Muscle layer of colon (tissue), 2 donors: Measurements from ENCODE around the gene MRPS7.
A peak's percentile ranks its signal among the peaks of the same experiment; 100 is the strongest.

Source experiments
- H3K27ac ChIP-seq: one replicate; pipeline ENCODE4 v1.7.0; 2013; ENCODE audit warnings: low read depth, mild to moderate bottlenecking, low read length, moderate library complexity
- H3K27me3 ChIP-seq, 2 donors: one replicate each; pipeline ENCODE4 v1.7.0; 2013; ENCODE audit warnings: low read length in 2 of 2, mild to moderate bottlenecking in 2 of 2; ENCODE audit not compliant: insufficient read depth in 2 of 2, control insufficient read depth in 1 of 2
- H3K36me3 ChIP-seq: one replicate; pipeline ENCODE4 v1.7.0; 2013; ENCODE audit warnings: mild to moderate bottlenecking, low read length; ENCODE audit not compliant: insufficient read depth
- H3K4me1 ChIP-seq: one replicate; pipeline ENCODE4 v1.7.0; 2013; ENCODE audit warnings: mild to moderate bottlenecking, low read length; ENCODE audit not compliant: insufficient read depth
- H3K4me3 ChIP-seq, 2 donors: one replicate each; pipeline ENCODE4 v1.7.0; 2013; ENCODE audit warnings: low read length in 2 of 2, low read depth in 1 of 2, mild to moderate bottlenecking in 1 of 2, moderate library complexity in 1 of 2
- H3K9ac ChIP-seq: one replicate; pipeline ENCODE4 v1.7.0; 2013; ENCODE audit warnings: low read length
- H3K9me3 ChIP-seq: one replicate; pipeline ENCODE4 v1.7.0; 2013; ENCODE audit warnings: mild to moderate bottlenecking, low read length
- donor health status: abdominal sarcoma.
- donor health status: Adenocarcinoma of cecum.

Gene MRPS7

DNA sequence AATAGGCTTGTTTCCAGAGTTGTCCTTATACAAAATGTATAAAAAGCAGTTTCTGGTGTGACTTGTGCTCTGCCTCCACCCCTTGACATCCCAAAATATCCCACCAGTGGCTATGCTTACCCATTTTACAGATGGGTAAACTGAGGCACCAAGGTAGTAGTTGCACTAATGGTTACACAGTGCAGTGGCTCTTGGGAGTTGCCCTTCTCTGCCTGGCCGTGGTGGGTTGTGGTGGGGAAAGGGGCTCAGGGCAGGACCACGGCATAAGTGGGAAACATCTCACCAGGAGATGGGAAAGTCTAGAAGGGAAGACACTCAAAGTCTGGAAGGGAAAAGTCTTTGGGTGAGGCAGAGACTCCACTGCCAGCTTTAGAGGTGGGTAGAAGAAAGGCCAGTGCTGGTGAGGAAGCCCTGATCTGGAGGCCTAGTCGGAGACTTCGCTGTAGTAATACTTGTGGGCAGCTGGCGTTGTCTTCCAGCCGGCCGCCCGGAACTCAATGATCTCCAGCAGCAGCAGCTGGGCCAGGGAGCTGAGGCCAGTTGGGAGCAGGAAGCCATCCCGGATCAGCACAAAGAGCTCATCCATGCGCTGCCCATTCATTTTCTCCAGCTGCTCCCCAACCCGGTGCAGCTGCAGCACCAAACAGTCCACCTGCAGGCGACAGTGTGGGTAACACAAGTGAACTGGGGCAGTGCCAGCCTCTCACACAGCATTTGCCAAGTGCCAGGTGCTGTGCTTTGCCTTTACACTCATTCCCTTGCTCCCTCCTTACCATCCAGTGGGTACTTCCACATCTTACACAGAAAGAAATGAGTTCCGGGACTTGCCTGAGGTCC, 4.9 kb downstream of the MRPS7 start:
- no peak overlapping the region for H3K9ac ChIP-seq
- H3K36me3 ChIP-seq: peaks cover 45% of the 10 kb centered on the region
- H3K27ac ChIP-seq: no peak overlapping the region

DNA sequence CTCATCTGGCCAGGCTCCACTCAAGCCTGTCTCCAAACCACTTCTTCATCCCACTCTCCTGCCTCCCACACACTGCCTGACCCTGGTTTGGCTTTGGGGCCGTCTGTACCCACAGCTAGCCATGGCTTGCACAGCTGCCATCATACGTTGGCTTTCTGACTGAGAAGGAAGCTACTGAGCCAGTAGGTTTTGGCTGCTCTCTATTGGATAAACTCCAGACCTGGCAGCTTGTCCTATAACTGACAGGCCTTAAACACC, 5.4 kb downstream of the MRPS7 start:
- no peaks in the 10 kb centered on the region for H3K9me3 ChIP-seq
- no peak overlapping the region for H3K27ac ChIP-seq

More for the DNA sequence above, 4.9 kb downstream of the MRPS7 start:
- Histone ChIP-seq H3K9me3 (no peaks in the 10 kb centered on the region), H3K4me3 (no peak overlapping the region), H3K27me3 (no peaks in the 10 kb centered on the region), H3K4me1 (peaks cover 20% of the 10 kb centered on the region)

DNA sequence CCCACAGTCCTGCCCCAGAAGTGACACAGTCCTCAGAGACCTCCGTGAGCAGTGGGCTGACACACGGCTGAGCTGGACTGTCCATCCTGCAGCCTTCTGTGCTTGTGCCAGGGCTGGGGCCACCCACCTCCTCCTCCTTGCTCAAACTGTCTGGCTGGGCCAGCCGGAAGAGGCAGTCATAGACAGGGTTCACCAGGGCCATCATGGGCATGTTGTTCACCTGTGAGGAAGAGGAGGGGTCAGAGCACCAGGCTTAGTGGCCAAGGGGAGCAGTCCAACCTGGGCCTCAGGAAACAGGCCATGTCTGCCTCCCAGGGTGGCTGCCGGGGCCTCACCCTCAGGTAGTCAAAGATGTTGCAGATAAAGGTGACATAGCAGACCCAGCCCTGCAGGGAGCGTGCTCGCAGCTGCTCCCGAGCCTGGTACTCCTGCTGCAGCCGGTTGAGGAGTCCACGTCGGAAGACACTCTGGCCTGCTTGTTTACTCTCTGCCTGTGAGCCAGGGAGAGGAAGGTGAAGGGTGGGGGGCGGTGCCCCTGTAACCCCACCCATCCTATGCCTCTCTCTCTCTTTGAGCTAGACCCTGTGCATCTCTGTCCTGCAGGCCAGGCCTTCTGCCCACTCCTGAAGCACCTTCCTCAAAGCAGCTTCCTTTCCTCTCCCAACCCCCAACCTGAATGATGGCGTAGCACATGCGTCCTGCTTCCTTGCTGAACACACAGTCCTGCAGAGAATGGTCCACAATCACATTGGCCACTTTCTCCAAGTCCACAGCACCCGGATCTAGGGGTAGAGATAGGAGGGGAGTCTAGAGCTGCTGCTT, 5.9 kb downstream of the MRPS7 start:
- H3K27ac ChIP-seq: no peak overlapping the region
- peaks cover 45% of the 10 kb centered on the region for H3K36me3 ChIP-seq

More for the DNA sequence above, 5.4 kb downstream of the MRPS7 start:
- no peak overlapping the region for H3K9ac ChIP-seq
- H3K36me3 ChIP-seq: peaks cover 45% of the 10 kb centered on the region
- no peak overlapping the region for H3K4me3 ChIP-seq
- no peaks in the 10 kb centered on the region for H3K27me3 ChIP-seq
- peaks cover 24% of the 10 kb centered on the region for H3K4me1 ChIP-seq

DNA sequence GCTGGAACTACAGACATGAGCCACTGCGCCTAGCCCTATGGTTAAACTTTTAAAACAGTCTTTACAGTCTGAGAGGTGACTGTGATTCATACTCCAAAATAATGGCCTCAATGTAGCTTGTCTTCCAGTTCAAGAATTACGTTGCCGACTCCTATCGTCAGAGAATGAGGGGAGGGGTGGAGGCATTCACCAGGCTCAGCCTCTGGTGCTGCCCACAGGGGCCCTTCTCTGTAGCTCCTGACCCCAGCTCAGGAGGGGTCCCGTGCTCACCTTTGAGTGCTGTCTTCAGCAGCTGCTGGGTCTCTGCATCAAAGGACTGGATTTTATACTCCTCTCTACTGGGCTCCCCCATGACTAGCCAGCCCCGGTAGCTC, 8.2 kb downstream of the MRPS7 start:
- Histone ChIP-seq H3K36me3 (peaks cover 26% of the 10 kb centered on the region), H3K27me3 (no peaks in the 10 kb centered on the region), H3K27ac (peak overlapping the region; percentile 90), H3K9ac (peak overlapping the region; percentile 76), H3K4me1 (peaks cover 26% of the 10 kb centered on the region), H3K9me3 (no peaks in the 10 kb centered on the region), H3K4me3 (peak overlapping the region in 1 of 2 donors; percentile 76)

More for the DNA sequence above, 5.9 kb downstream of the MRPS7 start:
- Histone ChIP-seq H3K9me3 (no peaks in the 10 kb centered on the region), H3K9ac (no peak overlapping the region), H3K27me3 (no peaks in the 10 kb centered on the region), H3K4me3 (no peak overlapping the region), H3K4me1 (peaks cover 26% of the 10 kb centered on the region)

DNA sequence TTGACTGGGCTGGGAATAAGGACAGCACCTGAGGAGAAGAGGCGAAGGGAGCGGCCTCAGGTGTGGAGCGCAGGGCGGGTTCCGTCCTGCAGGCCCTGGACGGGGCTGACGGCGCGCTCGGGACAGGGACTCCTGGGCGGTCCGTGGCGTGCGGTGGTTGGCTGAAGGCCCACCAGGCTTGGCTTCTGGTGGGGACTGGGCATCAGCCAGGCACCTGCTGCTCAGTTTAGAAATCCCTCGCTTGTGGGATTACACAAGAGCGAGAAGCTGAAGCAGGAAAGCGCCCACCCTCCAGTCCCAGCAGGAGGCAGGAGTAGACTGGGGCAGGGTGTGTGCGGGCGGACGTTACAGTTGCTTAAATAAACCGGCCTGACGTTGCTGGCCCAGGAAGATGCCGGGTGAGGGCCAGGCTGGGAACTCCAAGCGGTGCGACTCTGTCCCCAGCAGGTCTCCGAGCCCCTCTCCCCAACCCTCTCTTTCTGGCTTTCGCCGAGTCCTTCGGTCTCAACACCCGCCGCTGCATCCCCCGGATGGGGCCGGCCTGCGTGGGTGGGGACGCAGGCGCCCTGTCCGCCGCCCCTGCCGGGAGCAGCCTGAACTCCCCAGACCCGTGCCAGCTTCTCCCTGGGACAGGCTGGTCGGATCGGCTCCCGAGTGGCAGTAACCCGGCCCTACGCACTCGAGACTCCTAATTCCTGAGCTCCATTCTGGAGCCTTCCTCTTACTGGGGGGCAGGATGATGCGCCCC, 8.7 kb downstream of the MRPS7 start:
- peak overlapping the region; percentile 90 for H3K27ac ChIP-seq
- H3K27me3 ChIP-seq: no peaks in the 10 kb centered on the region
- H3K36me3 ChIP-seq: peaks cover 21% of the 10 kb centered on the region
- H3K4me1 ChIP-seq: peaks cover 26% of the 10 kb centered on the region
- H3K9me3 ChIP-seq: no peaks in the 10 kb centered on the region
- H3K4me3 ChIP-seq: peak overlapping the region; percentile 76 to 93
- peak overlapping the region; percentile 76 for H3K9ac ChIP-seq

DNA sequence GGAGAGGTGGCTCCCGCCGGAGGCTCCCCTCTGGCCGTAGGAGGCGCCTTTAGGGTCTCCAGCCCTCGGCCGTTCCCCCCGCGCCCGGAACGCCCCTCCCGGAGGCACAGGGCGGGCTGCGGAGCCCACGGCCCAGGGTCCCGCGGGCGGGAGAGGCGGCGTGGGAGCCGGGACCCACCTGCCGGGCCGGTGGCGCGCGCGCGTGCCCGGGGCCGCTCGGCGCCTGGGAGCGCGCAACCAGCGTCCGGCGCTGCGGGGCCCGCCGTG, 9.2 kb downstream of the MRPS7 start, which contains the start of gene MIF4GD:
Gene MIF4GD (minus strand): TSS at position 266 of the 267 bp plus-strand sequence. CDS start 1,036 bp downstream, outside the sequence.
- peak within 1 kb of the TSS; percentile 76 to 93 for H3K4me3 ChIP-seq
- peak within 1 kb of the TSS; percentile 76 for H3K9ac ChIP-seq
- H3K9me3 ChIP-seq: no peaks in the 10 kb centered on the region
- H3K27ac ChIP-seq: peak within 1 kb of the TSS; percentile 90
- no peaks in the 10 kb centered on the region for H3K27me3 ChIP-seq
- H3K36me3 ChIP-seq: peaks cover 16% of the 10 kb centered on the region
- H3K4me1 ChIP-seq: peaks cover 26% of the 10 kb centered on the region

DNA sequence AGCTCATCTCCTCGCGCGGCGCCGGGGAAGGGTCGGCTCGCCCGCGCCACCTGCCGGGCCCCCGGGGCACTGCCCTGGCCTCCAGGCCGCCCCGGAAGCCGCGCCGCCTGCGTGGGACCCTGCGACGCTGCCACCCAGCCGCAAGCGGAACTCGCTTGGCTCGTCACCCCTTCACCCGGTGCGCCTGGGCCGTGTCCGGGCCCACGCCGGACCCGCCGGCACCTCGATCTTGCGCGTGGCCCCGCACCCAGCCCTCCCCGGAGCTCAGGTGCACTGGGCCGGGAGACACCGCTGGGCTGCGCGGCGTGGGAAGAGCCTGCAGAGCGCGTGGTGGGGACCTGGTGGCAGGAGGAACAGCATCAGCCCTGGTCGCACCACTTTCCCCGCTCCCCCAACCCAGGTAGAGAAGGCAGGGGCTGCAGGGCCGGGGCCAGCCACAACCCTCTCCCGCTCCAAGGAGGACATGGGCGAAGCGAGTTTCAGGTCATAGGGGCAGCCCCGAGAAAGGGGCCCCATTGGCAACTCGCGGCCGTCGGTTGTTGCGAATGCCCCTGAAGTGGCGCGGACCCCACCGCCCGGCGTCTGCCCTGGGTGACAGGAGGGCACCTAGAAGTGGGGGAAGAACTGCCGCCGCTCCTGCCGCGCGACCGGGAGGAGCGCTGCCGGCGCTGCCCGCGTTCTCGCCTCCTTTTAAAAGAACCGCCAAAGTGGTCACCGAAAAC, 9.7 kb downstream of the MRPS7 start:
- Histone ChIP-seq H3K4me1 (peaks cover 26% of the 10 kb centered on the region), H3K9me3 (no peaks in the 10 kb centered on the region), H3K9ac (no peak overlapping the region), H3K36me3 (peaks cover 11% of the 10 kb centered on the region), H3K27ac (peak overlapping the region; percentile 59), H3K27me3 (no peaks in the 10 kb centered on the region), H3K4me3 (peak overlapping the region; percentile 67 to 83)

DNA sequence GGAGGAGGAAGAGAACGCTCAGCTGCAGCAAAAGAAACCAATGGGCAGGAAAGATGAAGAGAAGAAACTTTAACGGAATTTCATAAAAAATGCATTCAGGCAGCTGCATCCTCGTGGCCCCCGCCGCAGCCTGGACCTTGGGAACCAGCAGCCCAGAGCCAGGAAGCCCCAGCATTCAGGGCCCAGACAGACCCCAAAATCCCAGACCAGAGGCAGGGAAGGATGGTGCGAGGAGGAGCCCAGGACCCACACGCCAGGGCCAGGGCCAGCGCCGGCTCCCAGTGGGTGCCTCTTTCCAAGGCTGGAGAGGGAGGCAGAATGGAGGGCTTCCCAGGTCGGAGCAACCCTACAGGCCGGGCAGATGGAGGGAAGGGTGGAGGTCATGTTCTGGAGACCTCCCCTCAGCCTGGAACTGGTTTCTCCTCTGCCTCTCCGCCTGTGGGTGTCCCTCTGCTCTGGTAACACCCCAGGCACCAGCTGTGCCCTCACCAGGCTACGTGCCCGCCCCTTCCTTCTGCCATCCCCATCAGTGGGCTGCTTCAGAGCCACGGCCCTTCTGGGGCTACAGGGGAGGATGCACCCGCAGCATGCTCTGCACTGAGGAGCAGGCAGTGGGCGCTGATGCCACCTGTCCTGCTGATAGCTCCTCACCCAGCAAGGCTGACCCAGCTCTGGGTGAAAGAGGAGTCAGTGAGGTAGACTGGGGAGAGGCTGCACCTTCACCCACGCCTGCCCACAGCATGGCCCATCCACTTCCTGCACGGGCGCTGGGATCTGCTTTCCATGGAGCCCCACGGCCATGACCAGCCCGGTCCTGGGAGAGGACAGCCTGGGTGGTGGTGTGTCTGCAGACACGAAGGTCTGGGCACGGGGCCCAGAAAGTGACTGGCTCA, 10.5 kb downstream of the MRPS7 start:
- H3K27me3 ChIP-seq: no peaks in the 10 kb centered on the region
- no peak overlapping the region for H3K27ac ChIP-seq
- H3K4me3 ChIP-seq: peak overlapping the region; percentile 67 to 83
- peaks cover 26% of the 10 kb centered on the region for H3K4me1 ChIP-seq
- peaks cover 3% of the 10 kb centered on the region for H3K36me3 ChIP-seq
- H3K9me3 ChIP-seq: no peaks in the 10 kb centered on the region
- no peak overlapping the region for H3K9ac ChIP-seq

DNA sequence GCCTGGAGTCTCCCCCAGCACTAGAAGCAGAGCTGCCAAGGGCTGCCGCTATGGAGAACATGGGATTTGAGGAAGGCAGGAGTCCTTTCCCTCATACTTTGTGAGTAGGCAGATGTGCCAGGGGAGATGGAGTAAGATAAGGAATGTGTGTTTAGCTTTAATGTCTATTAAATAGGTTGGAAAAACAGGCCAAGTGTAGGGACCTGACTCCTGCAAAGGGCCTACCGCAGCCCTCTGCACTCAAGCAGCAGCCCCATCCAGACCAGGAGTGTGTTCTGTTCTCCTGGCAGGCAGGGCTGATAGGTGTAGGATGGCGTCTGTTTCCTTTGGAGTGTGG, 11.1 kb downstream of the MRPS7 start:
- no peaks in the 10 kb centered on the region for H3K36me3 ChIP-seq

DNA sequence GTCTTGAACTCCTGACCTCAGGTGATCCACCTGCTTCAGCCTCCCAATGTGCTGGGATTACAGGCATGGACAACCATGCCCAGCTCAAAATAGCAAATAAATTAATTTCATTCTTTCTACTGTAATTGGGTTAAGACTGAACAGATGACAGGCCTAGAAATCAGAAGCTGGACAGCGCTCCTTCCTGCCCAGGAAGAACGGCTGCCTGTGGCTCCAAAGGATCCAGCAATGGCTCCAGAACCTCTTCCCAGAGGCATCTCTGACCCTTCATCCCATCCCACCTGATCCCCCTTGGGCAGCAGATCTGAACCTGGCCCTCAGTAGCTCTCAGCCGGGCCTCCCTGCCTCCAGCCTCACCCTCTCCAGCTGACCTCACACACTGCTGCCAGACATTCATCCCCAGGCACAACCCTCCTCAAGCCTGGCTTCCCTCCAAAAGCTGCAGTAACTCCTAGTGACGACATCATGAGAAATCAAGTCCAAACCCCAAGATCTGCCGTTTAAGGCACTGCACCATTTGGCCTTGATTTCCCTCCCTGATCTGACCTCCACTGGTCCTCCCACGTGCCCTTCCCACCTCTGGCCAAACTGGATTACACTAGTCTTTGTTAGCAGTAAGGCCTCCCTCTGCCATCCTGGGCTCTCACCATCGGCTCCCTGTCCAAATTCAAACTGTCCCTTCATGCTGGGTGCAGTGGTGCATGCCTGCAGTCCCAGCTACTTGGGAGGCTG, 12.5 kb downstream of the MRPS7 start:
- Histone ChIP-seq H3K9me3 (no peaks in the 10 kb centered on the region), H3K36me3 (no peaks in the 10 kb centered on the region), H3K27ac (no peak overlapping the region), H3K27me3 (no peaks in the 10 kb centered on the region), H3K9ac (no peak overlapping the region), H3K4me3 (no peak overlapping the region), H3K4me1 (peaks cover 26% of the 10 kb centered on the region)

More for the DNA sequence above, 11.1 kb downstream of the MRPS7 start:
- H3K4me3 ChIP-seq: no peak overlapping the region
- no peaks in the 10 kb centered on the region for H3K9me3 ChIP-seq
- no peak overlapping the region for H3K27ac ChIP-seq
- no peak overlapping the region for H3K9ac ChIP-seq
- H3K27me3 ChIP-seq: no peaks in the 10 kb centered on the region
- H3K4me1 ChIP-seq: peaks cover 26% of the 10 kb centered on the region
